MM.1S (cell line): ENCODE data around the gene ACKR1.

Experiments used
- DNase-seq: peaks from one replicate; pipeline ENCODE4 v3.0.0-alpha.2; 2015
- H2AFZ ChIP-seq: fragments of 300-600 bp; sonication (generic); 2 replicates; pipeline ENCODE4 v1.6.0; 2016; ENCODE audit warnings: antibody characterized with exemption, low read length
- H3F3A ChIP-seq: fragments of 300-600 bp; sonication (generic); 2 replicates; pipeline ENCODE4 v1.6.1; 2016; ENCODE audit warnings: mild to moderate bottlenecking, antibody characterized with exemption, low read length, moderate library complexity, mixed read lengths; ENCODE audit not compliant: insufficient read depth
- H3K27ac ChIP-seq: fragments of 300-600 bp; sonication (generic); 2 replicates; pipeline ENCODE4 v1.5.1; 2016; ENCODE audit warnings: mild to moderate bottlenecking, low read length
- H3K27me3 ChIP-seq: fragments of 300-600 bp; sonication (generic); replicated peaks from 2 replicates; pipeline ENCODE4 v1.6.0; 2016; ENCODE audit warnings: low read length; ENCODE audit not compliant: insufficient read depth
- H3K36me3 ChIP-seq: fragments of 300-600 bp; sonication (generic); replicated peaks from 2 replicates; pipeline ENCODE4 v1.6.1; 2016; ENCODE audit warnings: mild to moderate bottlenecking, low read length, mixed read lengths; ENCODE audit not compliant: insufficient read depth
- H3K4me1 ChIP-seq: fragments of 300-600 bp; sonication (generic); 2 replicates; pipeline ENCODE4 v1.6.1; 2016; ENCODE audit warnings: low read length, mixed read lengths
- H3K4me2 ChIP-seq: fragments of 300-600 bp; sonication (generic); 2 replicates; pipeline ENCODE4 v1.6.0; 2016; ENCODE audit warnings: low read depth, low read length
- H3K4me3 ChIP-seq: fragments of 300-600 bp; sonication (generic); 2 replicates; pipeline ENCODE4 v1.5.1; 2016; ENCODE audit warnings: low read length, mixed read lengths
- H3K79me2 ChIP-seq: fragments of 300-600 bp; sonication (generic); 2 replicates; pipeline ENCODE4 v1.6.1; 2016; ENCODE audit warnings: mixed run types, low read length, mixed read lengths
- H3K9ac ChIP-seq: fragments of 300-600 bp; sonication (generic); 2 replicates; pipeline ENCODE4 v1.6.1; 2016; ENCODE audit warnings: low read length, mixed read lengths
- H3K9me2 ChIP-seq: fragments of 300-600 bp; sonication (generic); replicated peaks from 2 replicates; pipeline ENCODE4 v1.6.1; 2016; ENCODE audit warnings: mild to moderate bottlenecking, low read length, mixed read lengths; ENCODE audit not compliant: insufficient read depth
- H3K9me3 ChIP-seq: fragments of 300-600 bp; sonication (generic); replicated peaks from 2 replicates; pipeline ENCODE4 v1.6.1; 2016; ENCODE audit warnings: mild to moderate bottlenecking, low read length, mixed read lengths; ENCODE audit not compliant: insufficient read depth
- H4K20me1 ChIP-seq: fragments of 300-600 bp; sonication (generic); 2 replicates; pipeline ENCODE4 v1.6.1; 2016; ENCODE audit warnings: mild to moderate bottlenecking, low read length, moderate library complexity, mixed read lengths; ENCODE audit not compliant: insufficient read depth
- EZH2 ChIP-seq: fragments of 300-600 bp; sonication (generic); optimal IDR thresholded peaks from 2 replicates; pipeline ENCODE3; 2017; ENCODE audit warnings: low read depth, mild to moderate bottlenecking, antibody characterized with exemption, low read length, mixed read lengths
- EZH2phosphoT487 ChIP-seq: fragments of 300-600 bp; sonication (generic); IDR thresholded peaks from 2 replicates; pipeline ENCODE4 v1.6.1; 2018; ENCODE audit warnings: antibody characterized with exemption, low read length
- TF ChIP-seq, protein P1 (sequence below): fragments of 300-600 bp; sonication (generic); IDR thresholded peaks from 2 replicates; pipeline ENCODE4 v1.5.1; 2016; ENCODE audit warnings: antibody characterized with exemption, low read length, mixed read lengths

ACKR1 gene

DNA sequence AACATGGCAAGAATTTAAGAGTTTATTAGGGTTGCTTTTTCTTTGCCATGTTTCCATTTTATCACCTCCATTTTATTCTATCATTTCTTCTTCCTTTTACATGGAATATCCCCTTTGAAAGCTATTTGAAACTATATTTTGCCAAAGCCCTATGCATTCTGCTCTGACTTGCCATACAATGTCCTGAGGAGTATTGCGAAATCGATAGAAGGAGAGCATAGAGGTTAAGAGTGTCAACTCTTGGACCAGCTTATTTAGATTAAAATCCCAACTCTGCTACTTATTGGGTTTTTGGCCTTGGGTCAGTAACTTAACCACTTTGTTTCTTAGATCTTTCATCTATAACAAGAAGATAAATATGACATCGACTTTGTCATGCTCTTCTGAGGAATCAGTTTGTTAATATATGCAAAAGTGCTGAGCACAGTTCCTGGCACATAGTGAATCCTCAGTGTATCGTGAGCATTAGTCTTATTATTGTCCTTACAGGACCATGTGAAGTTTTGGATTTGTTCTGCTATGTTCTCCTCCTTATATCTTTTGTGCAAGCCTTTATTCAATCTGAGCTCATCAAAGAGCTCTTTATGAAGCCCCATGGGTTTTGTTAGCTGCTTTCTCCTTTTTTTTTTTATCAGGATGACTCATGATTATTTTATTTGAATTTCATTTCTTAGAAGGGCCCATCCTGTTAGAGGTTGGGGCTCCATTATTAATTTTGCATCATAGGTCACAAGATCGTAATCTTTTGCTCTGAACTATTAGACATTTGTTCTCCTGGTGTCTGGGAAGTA lies 17.6 kb downstream of the ACKR1 start:
- Histone ChIP-seq H3K36me3 (no peaks in the 10 kb centered on the region), H3K79me2 (no peaks in the 10 kb centered on the region), H3K9ac (no peak overlapping the region), H3F3A (no peaks in the 10 kb centered on the region), H3K4me2 (no peak overlapping the region), H3K9me3 (no peaks in the 10 kb centered on the region), H3K27me3 (no peaks in the 10 kb centered on the region), H4K20me1 (no peaks in the 10 kb centered on the region), H3K4me3 (no peak overlapping the region), H3K9me2 (no peaks in the 10 kb centered on the region), H3K4me1 (no peaks in the 10 kb centered on the region), H3K27ac (no peak overlapping the region), H2AFZ (no peak overlapping the region)
- DNase-seq: no peak
- TF ChIP-seq, protein P1, sequence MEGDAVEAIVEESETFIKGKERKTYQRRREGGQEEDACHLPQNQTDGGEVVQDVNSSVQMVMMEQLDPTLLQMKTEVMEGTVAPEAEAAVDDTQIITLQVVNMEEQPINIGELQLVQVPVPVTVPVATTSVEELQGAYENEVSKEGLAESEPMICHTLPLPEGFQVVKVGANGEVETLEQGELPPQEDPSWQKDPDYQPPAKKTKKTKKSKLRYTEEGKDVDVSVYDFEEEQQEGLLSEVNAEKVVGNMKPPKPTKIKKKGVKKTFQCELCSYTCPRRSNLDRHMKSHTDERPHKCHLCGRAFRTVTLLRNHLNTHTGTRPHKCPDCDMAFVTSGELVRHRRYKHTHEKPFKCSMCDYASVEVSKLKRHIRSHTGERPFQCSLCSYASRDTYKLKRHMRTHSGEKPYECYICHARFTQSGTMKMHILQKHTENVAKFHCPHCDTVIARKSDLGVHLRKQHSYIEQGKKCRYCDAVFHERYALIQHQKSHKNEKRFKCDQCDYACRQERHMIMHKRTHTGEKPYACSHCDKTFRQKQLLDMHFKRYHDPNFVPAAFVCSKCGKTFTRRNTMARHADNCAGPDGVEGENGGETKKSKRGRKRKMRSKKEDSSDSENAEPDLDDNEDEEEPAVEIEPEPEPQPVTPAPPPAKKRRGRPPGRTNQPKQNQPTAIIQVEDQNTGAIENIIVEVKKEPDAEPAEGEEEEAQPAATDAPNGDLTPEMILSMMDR: no peak
- TF ChIP-seq EZH2phosphoT487 (no peak), EZH2 (no peak)

DNA sequence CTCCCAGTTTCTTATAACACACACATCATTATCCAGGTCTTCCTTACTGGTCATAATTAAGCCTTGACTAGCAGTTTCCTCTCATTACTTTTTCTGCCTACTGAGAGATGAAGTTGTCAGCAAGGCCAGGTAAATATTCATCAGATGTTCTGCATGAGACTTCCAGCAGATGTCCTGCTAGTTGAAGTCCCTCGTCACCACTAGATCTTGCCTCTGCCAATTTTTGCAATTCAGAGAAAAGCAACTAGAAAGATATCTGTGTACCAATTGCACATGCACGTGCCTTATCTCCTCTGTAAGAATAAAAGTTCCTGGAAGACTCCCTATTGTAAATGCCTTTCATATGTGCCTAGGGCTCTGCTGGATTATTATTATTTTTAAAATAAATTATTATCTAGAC lies 18.3 kb downstream of the ACKR1 start:
- no peaks in the 10 kb centered on the region for H3K36me3 ChIP-seq
- no peaks in the 10 kb centered on the region for H3K79me2 ChIP-seq
- H3K4me2 ChIP-seq: no peak overlapping the region
- no peak for DNase-seq
- H3K27me3 ChIP-seq: no peaks in the 10 kb centered on the region
- H3K4me1 ChIP-seq: no peaks in the 10 kb centered on the region
- H3K4me3 ChIP-seq: no peak overlapping the region
- H4K20me1 ChIP-seq: no peaks in the 10 kb centered on the region
- no peak overlapping the region for H2AFZ ChIP-seq
- no peaks in the 10 kb centered on the region for H3K9me2 ChIP-seq
- TF ChIP-seq EZH2: no peak
- TF ChIP-seq, protein P1: no peak
- no peak for TF ChIP-seq EZH2phosphoT487
- H3K9ac ChIP-seq: no peak overlapping the region
- H3K27ac ChIP-seq: no peak overlapping the region
- H3K9me3 ChIP-seq: no peaks in the 10 kb centered on the region
- H3F3A ChIP-seq: no peaks in the 10 kb centered on the region

DNA sequence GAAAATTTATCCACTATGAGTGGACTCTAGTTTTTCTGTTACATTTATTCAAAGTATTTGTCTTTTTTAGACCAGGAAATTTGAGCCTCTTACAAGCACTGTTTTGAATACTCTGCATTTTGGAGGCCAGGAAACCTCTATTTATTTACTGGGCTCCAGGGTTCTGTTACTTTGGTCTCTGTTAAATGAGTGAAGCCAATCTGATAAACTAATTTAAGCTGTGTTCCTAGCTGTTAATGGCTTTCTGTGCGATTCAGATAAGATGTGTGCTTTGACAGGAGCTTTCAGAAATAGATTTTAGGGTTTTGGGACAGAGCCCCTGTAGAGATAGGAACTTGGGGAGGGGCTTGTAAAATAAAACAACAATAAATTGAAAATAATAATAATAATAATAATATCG lies 23.9 kb downstream of the ACKR1 start:
- DNase-seq: no peak
- no peaks in the 10 kb centered on the region for H3K27me3 ChIP-seq
- H3K27ac ChIP-seq: no peak overlapping the region
- no peaks in the 10 kb centered on the region for H3K4me1 ChIP-seq
- no peak overlapping the region for H3K4me2 ChIP-seq
- no peaks in the 10 kb centered on the region for H3F3A ChIP-seq
- no peak overlapping the region for H3K9ac ChIP-seq
- no peaks in the 10 kb centered on the region for H3K79me2 ChIP-seq
- H4K20me1 ChIP-seq: no peaks in the 10 kb centered on the region
- H3K36me3 ChIP-seq: no peaks in the 10 kb centered on the region
- no peaks in the 10 kb centered on the region for H3K9me2 ChIP-seq
- no peaks in the 10 kb centered on the region for H3K9me3 ChIP-seq
- H2AFZ ChIP-seq: no peak overlapping the region
- no peak overlapping the region for H3K4me3 ChIP-seq
- TF ChIP-seq, protein P1: no peak
- TF ChIP-seq EZH2 (no peak), EZH2phosphoT487 (no peak)
